ENCODE data around the gene ELMO1.

ELMO1 gene

DNA sequence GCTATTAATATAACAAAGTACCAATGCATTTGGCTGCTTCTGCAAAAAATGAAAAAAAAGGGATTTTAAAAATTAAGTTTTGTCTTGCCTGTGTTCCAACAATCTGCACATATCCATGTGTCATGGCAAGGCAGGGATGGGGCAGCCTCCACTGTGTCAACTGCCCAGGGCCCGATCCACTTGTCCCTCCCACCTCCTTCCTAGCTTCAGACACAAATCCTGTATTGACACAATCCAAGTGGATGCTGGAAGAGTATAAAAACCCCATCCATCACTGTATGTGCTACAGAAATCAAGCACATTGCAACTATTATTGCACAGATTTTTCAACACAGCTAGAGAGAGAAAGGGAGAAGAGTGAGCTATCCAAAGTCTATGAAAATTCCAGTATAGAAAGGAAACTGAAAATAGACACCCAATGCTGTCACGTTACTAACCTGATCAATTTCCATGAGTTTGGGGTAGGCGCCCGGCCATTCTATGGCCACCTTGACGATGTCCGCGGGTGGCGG, 106.4 kb downstream of the ELMO1 start:
- TF ChIP-seq, protein P1, sequence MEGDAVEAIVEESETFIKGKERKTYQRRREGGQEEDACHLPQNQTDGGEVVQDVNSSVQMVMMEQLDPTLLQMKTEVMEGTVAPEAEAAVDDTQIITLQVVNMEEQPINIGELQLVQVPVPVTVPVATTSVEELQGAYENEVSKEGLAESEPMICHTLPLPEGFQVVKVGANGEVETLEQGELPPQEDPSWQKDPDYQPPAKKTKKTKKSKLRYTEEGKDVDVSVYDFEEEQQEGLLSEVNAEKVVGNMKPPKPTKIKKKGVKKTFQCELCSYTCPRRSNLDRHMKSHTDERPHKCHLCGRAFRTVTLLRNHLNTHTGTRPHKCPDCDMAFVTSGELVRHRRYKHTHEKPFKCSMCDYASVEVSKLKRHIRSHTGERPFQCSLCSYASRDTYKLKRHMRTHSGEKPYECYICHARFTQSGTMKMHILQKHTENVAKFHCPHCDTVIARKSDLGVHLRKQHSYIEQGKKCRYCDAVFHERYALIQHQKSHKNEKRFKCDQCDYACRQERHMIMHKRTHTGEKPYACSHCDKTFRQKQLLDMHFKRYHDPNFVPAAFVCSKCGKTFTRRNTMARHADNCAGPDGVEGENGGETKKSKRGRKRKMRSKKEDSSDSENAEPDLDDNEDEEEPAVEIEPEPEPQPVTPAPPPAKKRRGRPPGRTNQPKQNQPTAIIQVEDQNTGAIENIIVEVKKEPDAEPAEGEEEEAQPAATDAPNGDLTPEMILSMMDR (IDR thresholded peaks at IDR 0.05; ENCODE audit: insufficient read depth, missing control alignments) = no peak

DNA sequence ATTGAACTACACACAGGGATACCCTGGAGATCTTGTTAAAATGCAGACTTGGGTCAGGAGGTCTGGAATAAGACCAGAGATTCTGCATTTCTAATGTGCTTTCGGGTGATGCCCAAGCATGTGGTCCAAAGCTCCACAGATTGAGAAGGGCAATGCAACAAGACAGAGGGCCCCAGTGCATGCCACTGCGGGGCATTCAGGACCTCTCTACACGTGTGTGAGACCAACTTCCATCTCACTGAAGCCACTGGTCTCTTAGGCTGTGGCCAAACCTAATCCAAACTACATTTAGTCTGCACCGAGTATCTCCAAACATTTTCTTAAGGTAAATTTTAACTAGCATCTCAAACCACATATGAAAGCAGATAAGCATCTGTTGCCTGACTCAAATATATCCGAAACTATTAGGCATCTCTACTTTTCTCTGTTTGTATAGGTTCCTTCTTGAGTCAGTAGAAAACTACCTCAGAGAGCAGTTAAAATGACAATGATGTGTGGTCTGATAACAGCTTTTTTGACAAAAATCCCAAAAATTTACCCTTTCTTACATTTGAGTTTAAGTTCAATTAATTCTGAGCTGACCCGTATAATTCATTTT, 107.5 kb downstream of the ELMO1 start:
- no peak for FAIRE-seq
- DNase-seq (ENCODE audit: insufficient read length, low spot score) = no peak
- TF ChIP-seq, protein P1 (IDR thresholded peaks at IDR 0.05; ENCODE audit: insufficient read depth, missing control alignments) = no peak

More for the DNA sequence above, 106.4 kb downstream of the ELMO1 start:
- FAIRE-seq = no peak
- no peak for DNase-seq (ENCODE audit: insufficient read length, low spot score)

DNA sequence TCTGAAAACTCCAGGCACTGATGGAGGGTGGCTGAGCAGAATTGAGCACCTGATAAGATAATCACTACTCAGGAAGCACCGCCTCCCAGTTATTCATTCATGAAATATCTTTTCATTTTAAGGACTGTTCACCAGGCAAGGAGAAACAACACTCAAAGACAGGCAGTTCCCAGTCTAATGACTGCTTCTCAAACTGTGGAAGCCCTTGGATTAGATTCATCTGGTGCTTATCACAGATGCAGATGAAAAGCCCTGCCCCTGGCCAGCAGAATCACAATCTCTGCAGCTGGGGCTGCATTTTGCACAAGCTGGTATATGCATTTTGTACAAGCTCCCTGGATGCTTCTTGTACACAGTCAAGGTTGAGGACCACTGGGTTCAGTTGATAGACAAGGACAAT, 109.7 kb downstream of the ELMO1 start:
- no peak for DNase-seq (ENCODE audit: insufficient read length, low spot score)
- TF ChIP-seq, protein P1 (IDR thresholded peaks at IDR 0.05; ENCODE audit: insufficient read depth, missing control alignments) = no peak
- no peak for FAIRE-seq

DNA sequence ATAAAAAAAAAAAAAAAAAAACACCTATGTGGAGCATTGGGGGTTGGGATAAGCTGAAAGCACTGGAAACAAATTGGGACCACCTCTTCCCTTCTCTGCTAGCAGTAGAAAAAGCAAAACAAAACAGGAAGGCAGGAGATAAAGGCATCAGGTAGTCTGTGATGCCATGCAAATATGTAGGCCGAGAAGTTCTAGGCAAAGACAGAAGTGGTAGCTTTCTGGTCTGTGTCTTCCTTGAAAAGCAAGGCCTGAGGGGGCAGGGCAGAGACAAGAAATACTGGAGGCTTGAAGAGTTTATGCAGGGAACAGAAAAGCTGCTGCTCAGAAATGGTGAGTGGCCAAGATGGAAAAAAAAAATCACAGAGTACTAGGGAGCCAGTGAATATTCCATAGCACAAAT, 111.1 kb downstream of the ELMO1 start:
- FAIRE-seq = no peak
- TF ChIP-seq, protein P1 (IDR thresholded peaks at IDR 0.05; ENCODE audit: insufficient read depth, missing control alignments) = no peak
- no peak for DNase-seq (ENCODE audit: insufficient read length, low spot score)

DNA sequence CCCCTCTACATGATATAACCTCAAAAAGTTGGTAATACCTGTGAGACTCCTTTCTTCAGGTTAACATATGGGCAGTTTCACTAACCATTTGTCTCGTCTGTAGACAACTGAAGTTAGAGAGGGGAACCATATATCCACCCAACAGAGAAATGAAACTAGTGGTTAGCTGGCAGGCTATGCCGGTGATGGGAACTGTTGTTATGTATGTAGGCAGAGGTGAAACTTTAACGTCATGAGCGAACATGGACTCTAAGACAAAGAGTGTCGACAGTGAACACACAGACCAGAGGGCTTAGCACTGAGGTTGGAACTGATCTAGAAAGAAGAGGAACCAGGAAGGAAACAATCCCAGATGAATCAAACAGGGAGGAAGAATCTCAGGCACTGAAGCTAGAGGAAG, 112.4 kb downstream of the ELMO1 start:
- no peak for DNase-seq (ENCODE audit: insufficient read length, low spot score)
- no peak for FAIRE-seq
- TF ChIP-seq, protein P1 (IDR thresholded peaks at IDR 0.05; ENCODE audit: insufficient read depth, missing control alignments) = no peak

DNA sequence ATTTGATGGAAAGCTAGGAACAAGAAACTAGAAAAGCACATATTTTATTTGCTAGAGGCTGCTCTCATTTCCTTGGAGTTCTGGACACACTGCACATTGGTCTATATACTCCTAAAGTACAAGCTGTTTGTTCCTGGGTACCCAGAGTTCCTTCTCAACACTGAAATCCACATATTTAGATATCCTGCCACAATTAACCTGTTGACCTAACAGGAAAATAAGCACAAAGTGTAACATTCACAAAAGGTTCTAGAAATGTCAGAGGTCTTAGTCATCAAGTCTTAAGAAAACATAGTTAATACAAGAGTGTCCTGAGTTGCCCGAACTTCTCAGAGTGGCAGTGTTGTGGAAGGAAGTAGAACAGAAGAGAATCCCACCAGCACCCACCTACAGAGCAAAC, 115.6 kb downstream of the ELMO1 start:
- FAIRE-seq = no peak
- TF ChIP-seq, protein P1 (IDR thresholded peaks at IDR 0.05; ENCODE audit: insufficient read depth, missing control alignments) = no peak
- no peak for DNase-seq (ENCODE audit: insufficient read length, low spot score)

DNA sequence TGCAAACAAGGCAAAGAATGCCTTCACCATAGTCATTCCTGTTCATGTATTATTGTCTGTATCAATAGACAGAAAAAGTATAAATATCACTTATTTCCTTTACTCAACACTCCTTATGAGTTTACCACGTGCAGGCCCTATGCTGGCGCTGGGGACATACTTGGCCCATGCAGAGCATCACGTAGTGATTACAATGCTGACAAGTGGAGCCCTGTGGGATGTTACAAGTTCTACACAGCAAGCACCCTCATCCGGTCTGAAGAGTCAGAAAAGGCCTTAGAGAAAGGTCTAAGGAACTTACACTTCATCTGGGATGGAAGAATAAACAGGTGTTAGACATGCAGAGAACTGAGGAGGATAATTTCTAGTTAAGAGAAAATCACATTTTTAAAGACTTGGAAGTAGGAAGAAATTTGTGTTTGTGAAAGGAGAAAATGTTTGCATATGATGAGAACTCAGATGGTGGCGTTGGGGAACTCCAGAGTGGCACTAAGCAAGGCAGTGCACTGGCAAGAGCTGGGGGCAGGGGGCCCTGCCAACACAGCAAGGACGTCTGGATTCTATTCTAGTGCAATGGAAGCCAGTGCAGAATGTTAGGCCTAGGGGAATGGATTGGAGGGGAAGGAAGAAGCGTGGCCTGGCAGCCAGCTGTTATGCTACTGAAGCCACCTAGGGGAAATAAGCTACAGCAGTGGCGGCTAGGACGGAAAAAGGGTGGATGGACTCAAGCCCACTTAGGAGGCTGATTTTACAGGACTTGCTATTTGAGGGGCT, 116.2 kb downstream of the ELMO1 start:
- DNase-seq (ENCODE audit: insufficient read length, low spot score) (no peak), FAIRE-seq (no peak)
- TF ChIP-seq, protein P1 (IDR thresholded peaks at IDR 0.05; ENCODE audit: insufficient read depth, missing control alignments) = no peak
